Amniotic epithelial cell (primary cell): ENCODE results near the gene DIPK1B.
A peak's percentile ranks its signal among the peaks of the same experiment; 100 is the strongest.

Source experiments
- DNase-seq: peaks from one replicate; pipeline ENCODE4 v3.0.0-alpha.2; 2010; ENCODE audit warnings: low read depth

DIPK1B gene

DNA sequence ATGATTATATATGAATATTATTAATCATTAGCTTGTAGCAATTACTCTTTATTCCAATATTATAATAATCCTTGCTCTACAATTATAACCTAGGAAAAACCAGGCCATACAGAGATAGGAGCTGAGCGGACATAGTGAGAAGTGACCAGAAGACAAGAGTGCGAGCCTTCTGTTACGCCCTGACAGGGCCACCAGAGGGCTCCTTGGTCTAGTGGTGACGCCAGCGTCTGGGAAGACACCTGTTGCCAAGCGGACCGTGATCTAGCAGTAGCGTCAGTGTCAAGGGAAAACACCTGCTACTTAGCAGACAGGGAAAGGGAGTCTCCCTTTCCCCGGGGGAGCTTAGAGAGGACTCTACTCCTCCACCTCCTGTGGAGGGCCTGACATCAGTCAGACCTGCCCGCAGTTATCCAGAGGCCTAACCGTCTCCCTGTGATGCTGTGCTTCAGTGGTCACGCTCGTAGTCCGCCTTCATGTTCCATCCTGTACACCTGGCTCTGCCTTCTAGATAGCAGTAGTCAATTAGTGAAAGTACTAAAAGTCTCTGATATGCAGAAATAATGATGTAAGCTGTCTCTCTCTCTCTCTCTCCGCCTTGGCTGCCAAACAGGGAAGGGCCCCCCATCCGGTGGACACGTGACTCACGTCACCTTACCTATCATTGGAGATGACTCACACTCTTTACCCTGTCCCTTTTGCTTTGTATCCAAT lies 54.2 kb downstream of the DIPK1B start:
- peak; percentile 48 for DNase-seq

- DNase-seq = no peak
Observed at GRCh38 chr9:136769710-136770191, 57.4 kb downstream of the DIPK1B start.

DNA sequence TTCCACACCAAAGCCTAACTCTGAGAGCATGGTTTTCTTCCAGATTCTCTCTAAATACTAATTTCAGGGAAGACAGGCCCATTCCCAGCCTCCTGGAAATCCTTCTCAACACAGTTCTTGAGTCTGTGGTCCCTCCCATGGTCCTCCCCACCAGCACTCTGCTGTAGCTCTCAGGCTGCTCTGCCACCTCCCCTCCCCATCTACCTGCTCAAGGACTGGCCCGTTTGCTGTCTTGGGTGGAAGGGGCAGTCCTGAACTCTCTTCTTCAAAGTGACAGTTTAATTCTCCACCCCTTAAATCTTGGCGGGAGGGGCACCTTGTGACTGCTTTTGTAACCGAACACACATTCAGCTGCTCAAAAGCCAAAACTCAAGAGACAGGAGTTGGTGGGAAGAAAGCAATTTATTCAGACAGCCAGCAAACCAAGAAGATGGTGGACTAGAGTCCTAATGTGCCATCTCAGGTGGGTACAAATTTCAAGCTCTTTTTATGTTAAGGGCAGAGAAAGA lies 59.6 kb downstream of the DIPK1B start:
- no peak for DNase-seq

DNA sequence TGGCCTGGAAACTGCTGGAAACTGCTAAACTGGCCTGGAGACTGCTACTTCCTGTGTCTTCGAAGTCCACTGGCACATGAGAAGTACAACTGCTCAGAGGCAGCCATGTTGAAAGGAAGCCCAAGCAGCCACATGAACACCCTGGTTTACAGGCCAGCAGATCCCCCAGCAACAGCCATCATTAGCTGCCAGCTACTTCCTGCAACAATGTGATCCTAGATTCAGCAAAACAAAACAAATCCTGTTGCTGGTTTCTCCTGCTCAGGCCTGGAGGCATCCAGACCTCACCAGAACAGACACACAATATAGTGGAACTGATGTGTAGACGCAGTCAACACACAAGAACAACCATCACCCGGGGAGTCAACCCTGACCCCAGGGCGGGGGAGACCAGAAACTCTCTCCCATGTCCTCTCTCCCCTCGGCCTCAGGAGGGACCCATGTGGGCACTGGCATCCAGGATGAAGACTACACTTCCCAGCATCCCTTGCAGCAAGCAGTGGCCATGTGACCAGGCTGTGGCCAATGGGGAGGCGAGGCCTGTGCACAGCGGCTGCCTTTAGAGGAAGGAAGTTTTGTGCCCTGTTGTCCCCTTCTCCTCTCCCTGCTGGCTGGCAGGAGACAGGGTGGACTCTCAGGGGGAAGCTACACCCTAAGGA lies 61.1 kb downstream of the DIPK1B start:
- DNase-seq = no peak
